Thyroid gland (tissue), 4 donors: ENCODE data around the gene CCDC9. TPM values are rescaled to one million over a fixed set of nuclear protein-coding genes. Genes with fewer than 3 reads are reported as not detected.

ENCODE experiments used
- DNase-seq, 2 donors: peaks; one replicate each; pipeline ENCODE4 v3.0.0-alpha.2; 2019
- H3K27ac ChIP-seq, 3 donors: fragments of 200-600 bp; sonication (generic); 1 replicate in 2 of 3; 2 replicates in 1 of 3; pipeline ENCODE4 v1.5.1; 2016 to 2019; ENCODE audit warnings: mild to moderate bottlenecking in 1 of 3, moderate library complexity in 1 of 3
- H3K27me3 ChIP-seq: fragments of 200-600 bp; sonication (generic); one replicate; pipeline ENCODE4 v1.5.1; 2019
- H3K36me3 ChIP-seq, 2 donors: fragments of 200-600 bp; sonication (generic); one replicate each; pipeline ENCODE4 v1.5.1; 2016 to 2019
- H3K4me1 ChIP-seq, 2 donors: fragments of 200-600 bp; sonication (generic); one replicate each; pipeline ENCODE4 v1.5.1; 2017 to 2019
- H3K4me3 ChIP-seq, 3 donors: fragments of 200-600 bp; sonication (generic); replicated peaks in 1 of 3; 1 replicate in 2 of 3; 2 replicates in 1 of 3; pipeline ENCODE4 v1.5.1; 2016; ENCODE audit warnings: mild to moderate bottlenecking in 1 of 3
- H3K9me3 ChIP-seq: fragments of 200-600 bp; sonication (generic); one replicate; pipeline ENCODE4 v1.5.1; 2017
- CTCF ChIP-seq, 6 experiments: fragments of 200-600 bp in 3 of 6; fragments of 450-650 bp in 3 of 6; sonication (generic) in 3 of 6; IDR thresholded peaks; one replicate each; pipeline ENCODE4 v1.5.1; 2016 to 2019; ENCODE audit warnings: antibody characterized with exemption in 6 of 6, mild to moderate bottlenecking in 2 of 6, inconsistent platforms in 1 of 6, moderate library complexity in 1 of 6
- POLR2A ChIP-seq, 2 donors: fragments of 450-650 bp; IDR thresholded peaks; one replicate each; pipeline ENCODE4 v1.6.1; 2017; ENCODE audit warnings: antibody characterized with exemption in 2 of 2, mild to moderate bottlenecking in 2 of 2, moderate library complexity in 1 of 2
- WGBS, 2 donors: methylation state at CpG; one replicate each; pipeline ENCODE4 v1.1.5; 2017; 5-methylcytosine and 5-hydroxymethylcytosine counted together
- intact Hi-C: fragments of 100-400 bp; cut with DNase I; formaldehyde crosslinking; loops from one replicate; pipeline ENCODE4 v1.15.1; 2023
- total RNA-seq, 4 donors: library from RNA; depleted of rRNA; stranded (reverse); fragments of >200 nt; gene quantifications; one replicate each; pipeline ENCODE4 v1.2.3, GENCODE V29; 2016

CCDC9 gene
- total RNA-seq, 4 donors from 2014 or later = 16.1 to 21.9 (median 17.8) TPM

- H3K27me3 ChIP-seq = no peaks in the 10 kb centered on the region
- DNase-seq = peak; percentile 68 to 71
- H3K36me3 ChIP-seq = peaks cover under 1 to 8% of the 10 kb centered on the region in 2 donors
- peaks cover 27 to 44% of the 10 kb centered on the region in 2 donors for H3K4me1 ChIP-seq
- peak overlapping the region; percentile 97 to 100 (median 98) for H3K27ac ChIP-seq
- 16 to 19% methylated on average over 24 to 27 of the region's 56 CpGs for WGBS, 2 donors
- no peaks in the 10 kb centered on the region for H3K9me3 ChIP-seq
- intact Hi-C loops = no loop called here
- TF ChIP-seq POLR2A (IDR thresholded peaks at IDR 0.05) (peak in 1 of 2 donors; percentile 45), CTCF (IDR thresholded peaks at IDR 0.05) (no peak)
- peak overlapping the region in 2 of 3 donors; percentile 18 to 57 for H3K4me3 ChIP-seq
Measured at GRCh38 chr19:47226426-47227351, 29.6 kb upstream of the CCDC9 start.

- peak; percentile 87 for DNase-seq
- peaks cover 27 to 52% of the 10 kb centered on the region in 2 donors for H3K4me1 ChIP-seq
- 11 to 14% methylated on average over 14 to 19 of the region's 27 CpGs for WGBS, 2 donors
- intact Hi-C loops = no loop called here
- no peaks in the 10 kb centered on the region for H3K9me3 ChIP-seq
- H3K36me3 ChIP-seq = no peaks in the 10 kb centered on the region
- no peak for TF ChIP-seq CTCF (IDR thresholded peaks at IDR 0.05)
- peak in 1 of 2 donors; percentile 39 for TF ChIP-seq POLR2A (IDR thresholded peaks at IDR 0.05)
- peak overlapping the region; percentile 97 to 100 (median 98) for H3K27ac ChIP-seq
- no peaks in the 10 kb centered on the region for H3K27me3 ChIP-seq
- peak overlapping the region in 1 of 3 donors; percentile 40 for H3K4me3 ChIP-seq
Measured at GRCh38 chr19:47227352-47228167, 28.8 kb upstream of the CCDC9 start.

DNA sequence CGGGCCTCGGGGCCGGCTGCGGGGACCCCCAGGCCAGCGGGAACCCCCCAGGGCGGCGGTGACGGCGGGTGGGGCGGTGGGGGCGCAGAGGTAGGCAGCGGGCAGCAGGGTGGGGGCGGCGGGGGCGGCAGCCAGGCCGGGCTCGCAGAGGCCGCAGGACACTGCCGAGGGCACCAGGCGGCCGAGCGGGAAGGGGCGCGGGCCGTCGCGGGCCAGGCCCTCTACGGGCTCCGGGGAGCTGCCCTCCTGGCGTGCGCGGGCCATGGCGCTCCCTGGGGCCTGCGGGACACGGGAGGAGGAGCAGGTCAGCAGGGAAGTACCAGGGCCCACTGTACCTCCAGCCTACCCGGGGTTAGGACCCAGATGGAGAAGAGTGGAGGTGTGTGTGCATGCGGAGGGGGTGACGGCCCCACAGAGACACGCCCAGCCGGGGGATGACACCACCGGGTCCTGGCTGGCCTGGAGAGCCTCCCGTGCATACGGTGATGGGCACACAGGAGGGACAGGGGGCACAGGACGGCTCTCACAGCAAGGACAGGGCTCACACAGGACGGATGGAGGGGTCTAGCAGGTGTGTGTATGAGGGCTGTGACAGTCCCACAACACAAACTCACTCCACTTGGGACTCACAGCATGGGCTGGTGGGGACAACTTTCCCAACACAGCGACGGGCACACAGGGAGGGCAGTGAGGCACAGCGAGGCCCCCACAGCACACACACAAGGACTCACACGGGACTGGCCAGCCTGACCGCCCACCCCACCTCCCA, 28.0 kb upstream of the CCDC9 start:
- H3K27ac ChIP-seq = peak overlapping the region; percentile 97 to 100 (median 98)
- DNase-seq = peak; percentile 50 to 63
- H3K9me3 ChIP-seq = no peaks in the 10 kb centered on the region
- intact Hi-C loops = no loop called here
- H3K27me3 ChIP-seq = no peaks in the 10 kb centered on the region
- H3K4me3 ChIP-seq = peak overlapping the region in 1 of 3 donors; percentile 40
- peaks cover 27 to 52% of the 10 kb centered on the region in 2 donors for H3K4me1 ChIP-seq
- no peaks in the 10 kb centered on the region for H3K36me3 ChIP-seq
- WGBS, 2 donors = 21 to 30% methylated on average over 18 to 20 of the region's 50 CpGs
- TF ChIP-seq POLR2A (IDR thresholded peaks at IDR 0.05) (no peak), CTCF (IDR thresholded peaks at IDR 0.05) (no peak)

DNA sequence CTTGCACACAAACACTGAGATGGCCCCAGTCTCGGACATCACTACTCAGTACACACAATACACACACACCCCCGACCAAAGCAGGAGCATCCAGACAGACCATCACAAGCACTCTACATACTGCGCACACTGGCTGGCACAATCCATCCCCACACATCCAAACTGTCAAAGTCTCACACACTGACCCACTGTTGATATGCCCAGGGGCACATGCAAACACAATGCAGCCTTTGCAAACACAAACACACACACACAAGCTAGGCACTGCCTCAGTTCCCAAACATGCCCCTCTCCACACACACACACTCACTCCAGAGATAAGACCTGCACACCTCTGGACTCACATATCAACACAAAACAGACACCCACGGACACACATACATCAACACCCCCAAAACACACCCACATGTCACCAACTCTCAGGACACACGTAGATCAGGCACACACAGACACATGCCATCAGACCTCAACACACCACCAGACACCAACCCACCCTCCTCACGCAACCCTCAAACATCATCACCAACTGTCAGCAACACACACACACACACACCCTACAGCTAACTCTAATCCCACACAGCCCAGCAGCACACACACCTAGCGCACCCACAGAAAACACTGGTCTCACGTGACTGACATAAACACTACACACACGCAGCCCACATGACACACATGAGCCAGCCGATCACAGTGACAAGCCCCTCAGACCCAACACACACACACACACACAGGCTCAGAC, 27.2 kb upstream of the CCDC9 start:
- intact Hi-C loops = no loop called here
- Histone ChIP-seq H3K4me1 (peaks cover 27 to 52% of the 10 kb centered on the region in 2 donors), H3K4me3 (peak overlapping the region in 1 of 3 donors; percentile 99), H3K36me3 (no peaks in the 10 kb centered on the region), H3K9me3 (no peaks in the 10 kb centered on the region), H3K27ac (peak overlapping the region; percentile 97 to 100 (median 98)), H3K27me3 (no peaks in the 10 kb centered on the region)
- no peak for TF ChIP-seq CTCF (IDR thresholded peaks at IDR 0.05)
- no peak for TF ChIP-seq POLR2A (IDR thresholded peaks at IDR 0.05)
- no peak for DNase-seq
- WGBS, 2 donors = 50 to 55% methylated on average over 7 to 9 of the region's 10 CpGs
